Keratinocyte (primary cell): ENCODE measurements around the gene RAD23A. TPM values are rescaled to one million over a fixed set of nuclear protein-coding genes. Genes with fewer than 3 reads are reported as not detected.

Experiments used
- DNase-seq: peaks from one replicate; pipeline ENCODE4 v3.0.0-alpha.2; 2011; ENCODE audit warnings: low read depth, missing footprints, low spot score
- FAIRE-seq: peaks from 2 replicates; lab custom pipeline; 2011; peaks lifted over from hg19 to GRCh38; lab: Jason Lieb, UNC
- H2AFZ ChIP-seq: 2 replicates; pipeline ENCODE4 v1.6.0; 2012; ENCODE audit warnings: low read length, control low read depth, inconsistent platforms; ENCODE audit not compliant: control insufficient read depth
- H3K27ac ChIP-seq: 2 replicates; pipeline ENCODE4 v1.5.1; 2011; ENCODE audit warnings: low read length; ENCODE audit not compliant: control insufficient read depth, insufficient read depth
- H3K27me3 ChIP-seq: 3 replicates; pipeline ENCODE4 v1.6.0; 2011; ENCODE audit warnings: low read length; ENCODE audit not compliant: control insufficient read depth, insufficient read depth; ENCODE audit errors: extremely low read depth
- H3K36me3 ChIP-seq, 2 experiments: 2 replicates in 1 of 2; 3 replicates in 1 of 2; pipeline ENCODE4 v1.5.1; 2011; ENCODE audit warnings: low read length in 2 of 2, mild to moderate bottlenecking in 1 of 2; ENCODE audit not compliant: control insufficient read depth in 2 of 2, insufficient read depth in 2 of 2; ENCODE audit errors: extremely low read depth in 1 of 2
- H3K4me1 ChIP-seq: 3 replicates; pipeline ENCODE4 v1.5.1; 2011; ENCODE audit warnings: low read length; ENCODE audit not compliant: control insufficient read depth, insufficient read depth; ENCODE audit errors: extremely low read depth
- H3K4me2 ChIP-seq: 3 replicates; pipeline ENCODE4 v1.6.0; 2011; ENCODE audit warnings: low read depth, low read length; ENCODE audit not compliant: control insufficient read depth, insufficient read depth; ENCODE audit errors: extremely low read depth
- H3K4me3 ChIP-seq, 3 experiments: fragments of 200-600 bp in 1 of 3; sonication (generic) in 1 of 3; 2 replicates in 2 of 3; 3 replicates in 1 of 3; pipeline ENCODE4 v1.5.1; 2011 to 2016; ENCODE audit warnings: low read length in 3 of 3, mild to moderate bottlenecking in 3 of 3, control low read depth in 2 of 3, inconsistent platforms in 1 of 3, low read depth in 1 of 3, mixed read lengths in 1 of 3, mixed run types in 1 of 3, moderate library complexity in 1 of 3; ENCODE audit not compliant: control insufficient read depth in 2 of 3, insufficient read depth in 2 of 3; ENCODE audit errors: extremely low read depth in 1 of 3
- H3K79me2 ChIP-seq: 2 replicates; pipeline ENCODE4 v1.6.0; 2012; ENCODE audit warnings: low read length; ENCODE audit not compliant: control insufficient read depth, insufficient read depth
- H3K9ac ChIP-seq: 3 replicates; pipeline ENCODE4 v1.6.0; 2011; ENCODE audit warnings: low read length; ENCODE audit not compliant: control insufficient read depth, insufficient read depth; ENCODE audit errors: extremely low read depth
- H3K9me1 ChIP-seq: 3 replicates; pipeline ENCODE4 v1.6.0; 2011; ENCODE audit warnings: low read length; ENCODE audit not compliant: control insufficient read depth, insufficient read depth; ENCODE audit errors: extremely low read depth
- H3K9me3 ChIP-seq: 2 replicates; pipeline ENCODE4 v1.5.1; 2012; ENCODE audit warnings: low read depth, low read length; ENCODE audit not compliant: control insufficient read depth
- H4K20me1 ChIP-seq: 3 replicates; pipeline ENCODE4 v1.6.0; 2011; ENCODE audit warnings: low read length; ENCODE audit not compliant: control insufficient read depth, insufficient read depth; ENCODE audit errors: extremely low read depth
- EZH2 ChIP-seq: IDR thresholded peaks from one replicate; pipeline ENCODE4 v1.6.1; 2012; ENCODE audit warnings: inconsistent platforms, mild to moderate bottlenecking, low read length, moderate library complexity
- dilution Hi-C: fragments of 300-500 bp; cut with MboI; formaldehyde crosslinking; loops from one replicate; pipeline ENCODE4 v1.7.0; 2020; ENCODE audit warnings: low sequenced_read_pairs; ENCODE audit not compliant: extremely low pct_ligation_motif_present
- polyA plus RNA-seq, 5 experiments: library from polyadenylated mRNA; depleted of rRNA in 3 of 5; stranded (reverse) in 3 of 5; stranded (forward) in 1 of 5; unstranded in 1 of 5; fragments of >200 nt; gene quantifications; 1 replicate in 1 of 5; 2 replicates in 3 of 5; 3 replicates in 1 of 5; pipeline versions ENCODE4 v1.2.1 to v1.2.3, GENCODE V29; 2011 to 2012; ENCODE audit warnings: missing spikeins in 2 of 5, low read depth in 1 of 5, low replicate concordance in 1 of 5
- TF ChIP-seq, protein P1 (sequence below), 3 experiments: IDR thresholded peaks in 1 of 3; conservative IDR thresholded peaks in 1 of 3; optimal IDR thresholded peaks in 1 of 3; 2 replicates in 2 of 3; 3 replicates in 1 of 3; pipeline versions ENCODE3 to v1.5.1; 2011; ENCODE audit warnings: low read length in 3 of 3, mild to moderate bottlenecking in 3 of 3, moderate library complexity in 2 of 3, control low read depth in 1 of 3, inconsistent platforms in 1 of 3; ENCODE audit not compliant: insufficient read depth in 2 of 3; ENCODE audit errors: extremely low read depth in 1 of 3

The RAD23A gene
- polyA plus RNA-seq, 1 donor (not counting 4 experiments of a cell fraction or from before 2014, with no cell fraction given): 23.7 TPM

GRCh38 chr19:12918253-12918652, 27.4 kb upstream of the RAD23A start:
- no peaks in the 10 kb centered on the region for H3K27me3 ChIP-seq
- dilution Hi-C loops: no loop called here
- no peaks in the 10 kb centered on the region for H3K9me3 ChIP-seq
- H2AFZ ChIP-seq: no peak overlapping the region
- H3K9ac ChIP-seq: no peak overlapping the region
- H3K36me3 ChIP-seq: peaks cover 7 to 9% of the 10 kb centered on the region in 2 experiments
- no peak overlapping the region for H3K27ac ChIP-seq
- TF ChIP-seq, protein P1, sequence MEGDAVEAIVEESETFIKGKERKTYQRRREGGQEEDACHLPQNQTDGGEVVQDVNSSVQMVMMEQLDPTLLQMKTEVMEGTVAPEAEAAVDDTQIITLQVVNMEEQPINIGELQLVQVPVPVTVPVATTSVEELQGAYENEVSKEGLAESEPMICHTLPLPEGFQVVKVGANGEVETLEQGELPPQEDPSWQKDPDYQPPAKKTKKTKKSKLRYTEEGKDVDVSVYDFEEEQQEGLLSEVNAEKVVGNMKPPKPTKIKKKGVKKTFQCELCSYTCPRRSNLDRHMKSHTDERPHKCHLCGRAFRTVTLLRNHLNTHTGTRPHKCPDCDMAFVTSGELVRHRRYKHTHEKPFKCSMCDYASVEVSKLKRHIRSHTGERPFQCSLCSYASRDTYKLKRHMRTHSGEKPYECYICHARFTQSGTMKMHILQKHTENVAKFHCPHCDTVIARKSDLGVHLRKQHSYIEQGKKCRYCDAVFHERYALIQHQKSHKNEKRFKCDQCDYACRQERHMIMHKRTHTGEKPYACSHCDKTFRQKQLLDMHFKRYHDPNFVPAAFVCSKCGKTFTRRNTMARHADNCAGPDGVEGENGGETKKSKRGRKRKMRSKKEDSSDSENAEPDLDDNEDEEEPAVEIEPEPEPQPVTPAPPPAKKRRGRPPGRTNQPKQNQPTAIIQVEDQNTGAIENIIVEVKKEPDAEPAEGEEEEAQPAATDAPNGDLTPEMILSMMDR (optimal IDR thresholded peaks at IDR 0.05 in 1 of 3, IDR thresholded peaks at IDR 0.05 in 1 of 3, conservative IDR thresholded peaks at IDR 0.05 in 1 of 3; ENCODE audit: extremely low read depth in 1 of 3, insufficient read depth in 2 of 3, low read length in 3 of 3): no peak
- H3K4me3 ChIP-seq: no peak overlapping the region
- DNase-seq (no peak), FAIRE-seq (no peak)
- H3K79me2 ChIP-seq: no peaks in the 10 kb centered on the region
- no peak overlapping the region for H3K4me2 ChIP-seq
- H4K20me1 ChIP-seq: no peaks in the 10 kb centered on the region
- no peaks in the 10 kb centered on the region for H3K9me1 ChIP-seq
- H3K4me1 ChIP-seq: peaks cover 6% of the 10 kb centered on the region

DNA sequence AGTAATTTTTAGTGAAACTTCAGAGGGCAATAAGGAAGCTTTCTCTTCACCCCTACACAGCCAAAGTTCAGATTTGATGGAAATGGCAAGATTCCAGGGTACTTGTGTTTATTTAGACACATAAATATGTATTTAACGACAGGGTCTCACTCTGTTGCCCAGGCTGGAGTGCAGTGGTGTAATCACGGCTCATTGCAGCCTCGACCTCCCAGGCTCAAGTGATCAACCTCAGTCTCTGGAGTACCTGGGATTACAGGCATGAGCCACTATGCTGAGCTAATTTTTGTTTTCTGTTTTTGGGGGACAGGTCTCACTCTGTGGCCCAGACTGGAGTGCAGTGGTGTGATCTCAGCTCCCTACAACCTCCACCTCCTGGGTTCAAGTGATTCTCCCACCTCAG, 24.6 kb upstream of the RAD23A start:
- Histone ChIP-seq H3K36me3 (peaks cover 18 to 23% of the 10 kb centered on the region in 2 experiments), H3K4me2 (no peak overlapping the region), H3K4me3 (no peak overlapping the region), H3K27me3 (no peaks in the 10 kb centered on the region), H3K9ac (no peak overlapping the region), H3K9me3 (no peaks in the 10 kb centered on the region), H4K20me1 (no peaks in the 10 kb centered on the region), H3K79me2 (no peaks in the 10 kb centered on the region), H3K9me1 (no peaks in the 10 kb centered on the region), H3K27ac (no peak overlapping the region), H3K4me1 (peaks cover 4% of the 10 kb centered on the region), H2AFZ (no peak overlapping the region)
- FAIRE-seq (no peak), DNase-seq (no peak)
- TF ChIP-seq, protein P1 (optimal IDR thresholded peaks at IDR 0.05 in 1 of 3, IDR thresholded peaks at IDR 0.05 in 1 of 3, conservative IDR thresholded peaks at IDR 0.05 in 1 of 3; ENCODE audit: extremely low read depth in 1 of 3, insufficient read depth in 2 of 3, low read length in 3 of 3): no peak
- TF ChIP-seq EZH2: no peak
- dilution Hi-C loops: no loop called here
